GM18951 (cell line): ENCODE measurements around the gene GRID1.
"Not testable (repeated sequence)": the region's sequence is repeated elsewhere in the genome, so short reads cannot be mapped to it uniquely, and the experiment has no call there.

Experiments used
- POLR2A ChIP-seq: IDR thresholded peaks from 4 replicates; pipeline ENCODE4 v1.6.1; 2011; ENCODE audit warnings: mild to moderate bottlenecking; ENCODE audit not compliant: insufficient read length, insufficient read depth; ENCODE audit errors: extremely low read depth
- in situ Hi-C: fragments of 300-500 bp; cut with MboI; formaldehyde crosslinking; loops from one replicate; pipeline ENCODE4 v1.12.0; 2022; ENCODE audit warnings: low sequenced_read_pairs, mixed read lengths, inconsistent platforms; ENCODE audit not compliant: unreplicated experiment

GRID1 gene

GRCh38 chr10:85961479-85962067 is 405.0 kb downstream of the GRID1 start:
- TF ChIP-seq POLR2A = no peak
- in situ Hi-C loops = no loop called here

GRCh38 chr10:85961073-85961472 is 405.5 kb downstream of the GRID1 start:
- no peak for TF ChIP-seq POLR2A
- in situ Hi-C loops = no loop called here

- in situ Hi-C loops = no loop called here
- no peak for TF ChIP-seq POLR2A
Observed at GRCh38 chr10:85959239-85959638, 407.4 kb downstream of the GRID1 start.

- TF ChIP-seq POLR2A = no peak
- in situ Hi-C loops = no loop called here
Observed at GRCh38 chr10:85950921-85951320, 415.7 kb downstream of the GRID1 start.

GRCh38 chr10:85946713-85947326 is 419.8 kb downstream of the GRID1 start:
- in situ Hi-C loops = no loop called here
- TF ChIP-seq POLR2A = peak; percentile 37

- in situ Hi-C loops = no loop called here
- TF ChIP-seq POLR2A = no peak
Observed at GRCh38 chr10:85936161-85936560, 430.4 kb downstream of the GRID1 start.

GRCh38 chr10:85934586-85934985 is 432.0 kb downstream of the GRID1 start:
- in situ Hi-C loops = no loop called here
- TF ChIP-seq POLR2A = no peak

GRCh38 chr10:85929993-85930392 is 436.6 kb downstream of the GRID1 start:
- in situ Hi-C loops = not testable (repeated sequence)

GRCh38 chr10:85927952-85928665 is 438.5 kb downstream of the GRID1 start:
- in situ Hi-C loops = no loop called here

GRCh38 chr10:85926986-85927385 is 439.6 kb downstream of the GRID1 start:
- no peak for TF ChIP-seq POLR2A
- in situ Hi-C loops = no loop called here

More at GRCh38 chr10:85927952-85928665, 438.5 kb downstream of the GRID1 start:
- TF ChIP-seq POLR2A = no peak

- in situ Hi-C loops = no loop called here
- no peak for TF ChIP-seq POLR2A
Observed at GRCh38 chr10:85926136-85926535, 440.5 kb downstream of the GRID1 start.

- in situ Hi-C loops = no loop called here
- no peak for TF ChIP-seq POLR2A
Observed at GRCh38 chr10:85925201-85925750, 441.3 kb downstream of the GRID1 start.

GRCh38 chr10:85924382-85925102 is 442.1 kb downstream of the GRID1 start:
- TF ChIP-seq POLR2A = no peak
- in situ Hi-C loops = no loop called here
